Esophagus squamous epithelium (tissue), 4 donors: ENCODE results near the gene FES.

Experiments used
- CTCF ChIP-seq, 6 experiments: fragments of 450-650 bp in 4 of 6; fragments of 200-600 bp in 2 of 6; sonication (generic) in 2 of 6; IDR thresholded peaks; one replicate each; pipeline ENCODE4 v1.5.1; 2016 to 2019; ENCODE audit warnings: antibody characterized with exemption in 6 of 6, mild to moderate bottlenecking in 4 of 6, moderate library complexity in 4 of 6
- POLR2A ChIP-seq, 4 donors: fragments of 450-650 bp; IDR thresholded peaks; one replicate each; pipeline ENCODE4 v1.6.1; 2017; ENCODE audit warnings: antibody characterized with exemption in 4 of 4, mild to moderate bottlenecking in 4 of 4, moderate library complexity in 3 of 4

- TF ChIP-seq POLR2A (IDR thresholded peaks at IDR 0.05) = no peak
- TF ChIP-seq CTCF (IDR thresholded peaks at IDR 0.05) = no peak
These were observed 39.6 kb upstream of the FES start for GRCh38 chr15:90844696-90845095.
